Medulla oblongata (tissue), 1 donor: ENCODE data around the gene KRT36.
A peak's percentile ranks its signal among the peaks of the same experiment; 100 is the strongest.

ENCODE experiments used
- DNase-seq: peaks from one replicate; pipeline ENCODE4 v3.0.0-alpha.2; 2015; ENCODE audit errors: extremely low spot score

The KRT36 gene

GRCh38 chr17:41521574-41522261 lies 32.0 kb upstream of the KRT36 start:
- no peak for DNase-seq

- DNase-seq = no peak
Measured at GRCh38 chr17:41520821-41521521, 31.3 kb upstream of the KRT36 start.

GRCh38 chr17:41519501-41520224 lies 30.0 kb upstream of the KRT36 start:
- DNase-seq = no peak

- DNase-seq = no peak
Measured at GRCh38 chr17:41518789-41519449, 29.2 kb upstream of the KRT36 start, which contains the start of gene KRT15. KRT15 (minus strand) TSS chr17:41518890; CDS start chr17:41518827, 63 bp downstream.

GRCh38 chr17:41518031-41518430 lies 28.3 kb upstream of the KRT36 start:
- DNase-seq = no peak

- DNase-seq = no peak
Measured at GRCh38 chr17:41516830-41517283, 27.1 kb upstream of the KRT36 start.

GRCh38 chr17:41516147-41516829 lies 26.6 kb upstream of the KRT36 start:
- DNase-seq = no peak

GRCh38 chr17:41513168-41513547 lies 23.4 kb upstream of the KRT36 start:
- no peak for DNase-seq

- peak; percentile 31 for DNase-seq
Measured at GRCh38 chr17:41512546-41513167, 22.9 kb upstream of the KRT36 start.

- DNase-seq = no peak
Measured at GRCh38 chr17:41511716-41512115, 22.0 kb upstream of the KRT36 start.

- no peak for DNase-seq
Measured at GRCh38 chr17:41511116-41511515, 21.4 kb upstream of the KRT36 start.

GRCh38 chr17:41510251-41511065 lies 20.7 kb upstream of the KRT36 start:
- DNase-seq = no peak

GRCh38 chr17:41507315-41507880 lies 17.7 kb upstream of the KRT36 start:
- no peak for DNase-seq

GRCh38 chr17:41505809-41506767 lies 16.4 kb upstream of the KRT36 start:
- peak; percentile 21 for DNase-seq

- no peak for DNase-seq
Measured at GRCh38 chr17:41505007-41505808, 15.5 kb upstream of the KRT36 start, which contains the start of gene KRT13. KRT13 (minus strand) TSS chr17:41505612; CDS start chr17:41505550, 62 bp downstream.

GRCh38 chr17:41504246-41504977 lies 14.7 kb upstream of the KRT36 start:
- DNase-seq = no peak

GRCh38 chr17:41503202-41503601 lies 13.5 kb upstream of the KRT36 start:
- no peak for DNase-seq
